ENCODE results near the gene DNAAF1. TPM values are rescaled to one million over a fixed set of nuclear protein-coding genes. Genes with fewer than 3 reads are reported as not detected.

DNAAF1 gene
- total RNA-seq, 6 experiments from 2014 or later = not detected

- H3K4me1 Mint-ChIP-seq (ENCODE audit: low read depth) = peaks cover 6% of the 10 kb centered on the region; the same call in 1 of the 2 replicates
- H3K9me3 Mint-ChIP-seq = no peaks in the 10 kb centered on the region
- H3K27me3 Mint-ChIP-seq (ENCODE audit: insufficient read depth) = peaks cover 26% of the 10 kb centered on the region
- DNase-seq = no peak
- H3K27ac Mint-ChIP-seq = no peak overlapping the region
- no peaks in the 10 kb centered on the region for H3K36me3 Mint-ChIP-seq (ENCODE audit: low read depth)
- no peak for TF ChIP-seq CTCF (IDR thresholded peaks at IDR 0.05)
- no peak overlapping the region for H3K4me3 Mint-ChIP-seq
Observed at GRCh38 chr16:84165746-84166145, 20.6 kb downstream of the DNAAF1 start.

GRCh38 chr16:84166796-84167695 is 21.9 kb downstream of the DNAAF1 start:
- TF ChIP-seq CTCF (IDR thresholded peaks at IDR 0.05) = no peak
- no peaks in the 10 kb centered on the region for H3K36me3 Mint-ChIP-seq (ENCODE audit: low read depth)
- H3K27ac Mint-ChIP-seq = no peak overlapping the region
- no peak for DNase-seq
- H3K4me1 Mint-ChIP-seq (ENCODE audit: low read depth) = peaks cover 2% of the 10 kb centered on the region; the same call in 1 of the 2 replicates
- H3K4me3 Mint-ChIP-seq = no peak overlapping the region
- no peaks in the 10 kb centered on the region for H3K9me3 Mint-ChIP-seq
- H3K27me3 Mint-ChIP-seq (ENCODE audit: insufficient read depth) = peaks cover 18% of the 10 kb centered on the region

- Mint-ChIP-seq H3K36me3 (ENCODE audit: low read depth) (no peaks in the 10 kb centered on the region), H3K4me3 (no peak overlapping the region), H3K27ac (no peak overlapping the region), H3K4me1 (ENCODE audit: low read depth) (peaks cover under 1% of the 10 kb centered on the region; the same call in 1 of the 2 replicates), H3K27me3 (ENCODE audit: insufficient read depth) (peaks cover 11% of the 10 kb centered on the region), H3K9me3 (no peaks in the 10 kb centered on the region)
- no peak for DNase-seq
- TF ChIP-seq CTCF (IDR thresholded peaks at IDR 0.05) = no peak
Observed at GRCh38 chr16:84169765-84170310, 24.7 kb downstream of the DNAAF1 start.

GRCh38 chr16:84174396-84174795 is 29.3 kb downstream of the DNAAF1 start:
- TF ChIP-seq CTCF (IDR thresholded peaks at IDR 0.05) = no peak
- Mint-ChIP-seq H3K4me3 (no peak overlapping the region), H3K27ac (no peak overlapping the region), H3K4me1 (ENCODE audit: low read depth) (peaks cover 38% of the 10 kb centered on the region), H3K36me3 (ENCODE audit: low read depth) (no peaks in the 10 kb centered on the region), H3K27me3 (ENCODE audit: insufficient read depth) (peaks cover 2% of the 10 kb centered on the region), H3K9me3 (no peaks in the 10 kb centered on the region)
- DNase-seq = no peak

- peak; percentile 87 for TF ChIP-seq CTCF (IDR thresholded peaks at IDR 0.05)
- Mint-ChIP-seq H3K27me3 (ENCODE audit: insufficient read depth) (peaks cover 2% of the 10 kb centered on the region), H3K36me3 (ENCODE audit: low read depth) (no peaks in the 10 kb centered on the region), H3K9me3 (no peaks in the 10 kb centered on the region), H3K27ac (peak overlapping the region; percentile 53), H3K4me1 (ENCODE audit: low read depth) (peaks cover 38% of the 10 kb centered on the region), H3K4me3 (no peak overlapping the region)
- peak; percentile 70 for DNase-seq
Observed at GRCh38 chr16:84175350-84176081, 30.4 kb downstream of the DNAAF1 start.
